Measurements from ENCODE around the gene BRF1.
A peak's percentile ranks its signal among the peaks of the same experiment; 100 is the strongest.

Gene BRF1

GRCh38 chr14:105192866-105193731 lies 107.7 kb downstream of the BRF1 start:
- TF ChIP-seq EZH2phosphoT487 (IDR thresholded peaks at IDR 0.05; ENCODE audit: borderline replicate concordance) (no peak), CTCF (conservative IDR thresholded peaks at IDR 0.05; ENCODE audit: low read length) (no peak)
- no peaks in the 10 kb centered on the region for H3K27me3 ChIP-seq (ENCODE audit: insufficient read depth, low read length, poor library complexity, severe bottlenecking)
- peaks cover 15% of the 10 kb centered on the region for H3K4me1 ChIP-seq (ENCODE audit: insufficient read depth, low read length, poor library complexity, severe bottlenecking)
- no peak overlapping the region for H3K4me3 ChIP-seq (ENCODE audit: low read length, poor library complexity, severe bottlenecking)
- H4K20me1 ChIP-seq (ENCODE audit: insufficient read depth, low read length, poor library complexity, severe bottlenecking), result no peaks in the 10 kb centered on the region
- H3K9me3 ChIP-seq (ENCODE audit: insufficient read depth, low read depth, low read length), result no peaks in the 10 kb centered on the region
- no peak overlapping the region for H3K9ac ChIP-seq (ENCODE audit: low read depth, low read length, poor library complexity, severe bottlenecking)
- no peak overlapping the region for H2AFZ ChIP-seq (ENCODE audit: low read length)
- H3K36me3 ChIP-seq (ENCODE audit: insufficient read depth, low read length), result no peaks in the 10 kb centered on the region
- H3K9me2 ChIP-seq (replicated peaks; ENCODE audit: low read depth, low read length), result no peaks in the 10 kb centered on the region
- peak overlapping the region; percentile 47 for H3K4me2 ChIP-seq (ENCODE audit: low read depth, low read length, poor library complexity, severe bottlenecking)
- H3F3A ChIP-seq (ENCODE audit: low read depth), result no peaks in the 10 kb centered on the region
- no peaks in the 10 kb centered on the region for H3K79me2 ChIP-seq (ENCODE audit: insufficient read depth, low read length)

- no peak overlapping the region for H2AFZ ChIP-seq (ENCODE audit: low read length)
- no peaks in the 10 kb centered on the region for H3K9me2 ChIP-seq (replicated peaks; ENCODE audit: low read depth, low read length)
- H3K27me3 ChIP-seq (ENCODE audit: insufficient read depth, low read length, poor library complexity, severe bottlenecking), result no peaks in the 10 kb centered on the region
- no peak overlapping the region for H3K9ac ChIP-seq (ENCODE audit: low read depth, low read length, poor library complexity, severe bottlenecking)
- TF ChIP-seq EZH2phosphoT487 (IDR thresholded peaks at IDR 0.05; ENCODE audit: borderline replicate concordance), result no peak
- TF ChIP-seq CTCF (conservative IDR thresholded peaks at IDR 0.05; ENCODE audit: low read length), result peak; percentile 70
- no peak overlapping the region for H3K4me3 ChIP-seq (ENCODE audit: low read length, poor library complexity, severe bottlenecking)
- H4K20me1 ChIP-seq (ENCODE audit: insufficient read depth, low read length, poor library complexity, severe bottlenecking), result no peaks in the 10 kb centered on the region
- H3K4me1 ChIP-seq (ENCODE audit: insufficient read depth, low read length, poor library complexity, severe bottlenecking), result no peaks in the 10 kb centered on the region
- no peak overlapping the region for H3K4me2 ChIP-seq (ENCODE audit: low read depth, low read length, poor library complexity, severe bottlenecking)
- H3K79me2 ChIP-seq (ENCODE audit: insufficient read depth, low read length), result no peaks in the 10 kb centered on the region
- no peaks in the 10 kb centered on the region for H3K36me3 ChIP-seq (ENCODE audit: insufficient read depth, low read length)
- no peaks in the 10 kb centered on the region for H3K9me3 ChIP-seq (ENCODE audit: insufficient read depth, low read depth, low read length)
- no peaks in the 10 kb centered on the region for H3F3A ChIP-seq (ENCODE audit: low read depth)
Observed at GRCh38 chr14:105187935-105188524, 112.8 kb downstream of the BRF1 start.

- Histone ChIP-seq H3K9me2 (replicated peaks; ENCODE audit: low read depth, low read length) (no peaks in the 10 kb centered on the region), H3K9me3 (ENCODE audit: insufficient read depth, low read depth, low read length) (no peaks in the 10 kb centered on the region), H3K4me3 (ENCODE audit: low read length, poor library complexity, severe bottlenecking) (no peak overlapping the region), H3F3A (ENCODE audit: low read depth) (no peaks in the 10 kb centered on the region), H3K27me3 (ENCODE audit: insufficient read depth, low read length, poor library complexity, severe bottlenecking) (no peaks in the 10 kb centered on the region), H3K4me2 (ENCODE audit: low read depth, low read length, poor library complexity, severe bottlenecking) (no peak overlapping the region), H4K20me1 (ENCODE audit: insufficient read depth, low read length, poor library complexity, severe bottlenecking) (no peaks in the 10 kb centered on the region), H3K36me3 (ENCODE audit: insufficient read depth, low read length) (no peaks in the 10 kb centered on the region), H3K4me1 (ENCODE audit: insufficient read depth, low read length, poor library complexity, severe bottlenecking) (no peaks in the 10 kb centered on the region), H3K9ac (ENCODE audit: low read depth, low read length, poor library complexity, severe bottlenecking) (no peak overlapping the region), H2AFZ (ENCODE audit: low read length) (no peak overlapping the region), H3K79me2 (ENCODE audit: insufficient read depth, low read length) (no peaks in the 10 kb centered on the region)
- TF ChIP-seq CTCF (conservative IDR thresholded peaks at IDR 0.05; ENCODE audit: low read length), result no peak
- no peak for TF ChIP-seq EZH2phosphoT487 (IDR thresholded peaks at IDR 0.05; ENCODE audit: borderline replicate concordance)
Observed at GRCh38 chr14:105187116-105187515, 113.7 kb downstream of the BRF1 start.
